ENCODE data around the gene SORCS1. TPM values are rescaled to one million over a fixed set of nuclear protein-coding genes. Genes with fewer than 3 reads are reported as not detected.

The SORCS1 gene
- total and polyA plus RNA-seq, 2 experiments from 2014 or later = not detected

DNA sequence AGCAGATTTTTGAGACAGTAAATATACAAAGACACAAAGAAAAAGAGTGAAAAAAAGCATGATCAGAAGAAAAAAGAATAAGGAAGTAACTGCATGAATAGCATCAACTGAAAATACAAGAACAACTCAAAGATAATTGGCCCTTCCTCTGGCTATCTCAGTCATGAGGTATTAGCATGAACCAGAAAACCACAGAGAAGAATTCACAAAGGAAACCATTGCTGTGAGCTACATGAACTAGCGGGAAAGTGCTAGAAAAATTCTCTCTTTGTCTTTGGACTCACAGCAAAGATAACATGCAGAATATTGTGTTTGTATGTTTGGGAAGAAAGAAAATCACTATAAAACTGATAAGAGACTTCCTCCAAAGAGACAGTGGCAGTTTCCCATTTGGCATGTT, 82.9 kb downstream of the SORCS1 start:
- H3K9ac ChIP-seq = no peak overlapping the region
- TF ChIP-seq EZH2phosphoT487 (IDR thresholded peaks at IDR 0.05; ENCODE audit: insufficient read depth, low read depth) (no peak), EZH2 (IDR thresholded peaks at IDR 0.05; ENCODE audit: insufficient read depth, poor library complexity, severe bottlenecking) (no peak)
- H3K4me3 ChIP-seq = no peak overlapping the region
- no peaks in the 10 kb centered on the region for H3K4me1 ChIP-seq (ENCODE audit: insufficient read depth)
- H3F3A ChIP-seq (ENCODE audit: insufficient read depth) = no peaks in the 10 kb centered on the region
- H3K27me3 ChIP-seq (replicated peaks; ENCODE audit: insufficient read depth) = no peaks in the 10 kb centered on the region
- H4K20me1 ChIP-seq (ENCODE audit: insufficient read depth) = no peaks in the 10 kb centered on the region
- H3K27ac ChIP-seq = no peak overlapping the region
- 36 to 37% methylated on average over 1 of the region's 1 CpG for WGBS, 2 experiments (ENCODE audit: low coverage in 1 of 2, low lambda C conversion rate in 2 of 2, missing lambda C conversion rate in 2 of 2)
- H3K9me2 ChIP-seq (ENCODE audit: insufficient read depth) = no peaks in the 10 kb centered on the region
- no peaks in the 10 kb centered on the region for H3K36me3 ChIP-seq (ENCODE audit: low read depth)
- DNase-seq = no peak
- in situ Hi-C loops (cut with MboI) = no loop called here
- no peak overlapping the region for H2AFZ ChIP-seq
- H3K79me2 ChIP-seq (ENCODE audit: insufficient read depth) = no peaks in the 10 kb centered on the region
- no peak overlapping the region for H3K4me2 ChIP-seq (ENCODE audit: unreplicated experiment)
- H3K9me3 ChIP-seq (ENCODE audit: low read depth) = no peaks in the 10 kb centered on the region

DNA sequence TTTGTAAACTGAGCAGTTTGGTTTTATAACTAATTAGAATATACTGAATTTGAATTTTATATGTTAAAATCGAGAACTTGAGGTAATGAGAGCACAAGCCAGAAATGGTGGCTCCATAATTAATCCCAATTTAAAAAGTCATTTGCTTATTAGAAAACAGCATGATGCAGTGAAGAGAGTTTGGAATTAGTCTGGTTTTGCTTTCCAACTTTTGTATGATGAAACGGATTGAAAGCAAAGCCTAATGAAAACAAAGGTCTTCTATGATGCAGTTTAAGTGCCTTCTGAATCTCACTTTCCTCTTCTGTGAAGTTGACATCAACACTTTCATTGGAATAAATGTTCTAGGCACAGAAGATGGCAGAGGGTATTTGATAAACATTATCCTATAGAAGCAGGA, 89.4 kb downstream of the SORCS1 start:
- no peaks in the 10 kb centered on the region for H3K9me3 ChIP-seq (ENCODE audit: low read depth)
- H3K4me3 ChIP-seq = no peak overlapping the region
- in situ Hi-C loops (cut with MboI) = no loop called here
- H3K4me2 ChIP-seq (ENCODE audit: unreplicated experiment) = no peak overlapping the region
- no peaks in the 10 kb centered on the region for H3K36me3 ChIP-seq (ENCODE audit: low read depth)
- no peaks in the 10 kb centered on the region for H4K20me1 ChIP-seq (ENCODE audit: insufficient read depth)
- H3K9ac ChIP-seq = no peak overlapping the region
- no peaks in the 10 kb centered on the region for H3K27me3 ChIP-seq (replicated peaks; ENCODE audit: insufficient read depth)
- no peaks in the 10 kb centered on the region for H3K4me1 ChIP-seq (ENCODE audit: insufficient read depth)
- 19 to 21% methylated on average over 2 of the region's 2 CpGs for WGBS, 2 experiments (ENCODE audit: low coverage in 1 of 2, low lambda C conversion rate in 2 of 2, missing lambda C conversion rate in 2 of 2)
- no peak overlapping the region for H3K27ac ChIP-seq
- TF ChIP-seq EZH2 (IDR thresholded peaks at IDR 0.05; ENCODE audit: insufficient read depth, poor library complexity, severe bottlenecking) (no peak), EZH2phosphoT487 (IDR thresholded peaks at IDR 0.05; ENCODE audit: insufficient read depth, low read depth) (no peak)
- H3F3A ChIP-seq (ENCODE audit: insufficient read depth) = no peaks in the 10 kb centered on the region
- no peaks in the 10 kb centered on the region for H3K79me2 ChIP-seq (ENCODE audit: insufficient read depth)
- H2AFZ ChIP-seq = no peak overlapping the region
- no peaks in the 10 kb centered on the region for H3K9me2 ChIP-seq (ENCODE audit: insufficient read depth)
- DNase-seq = no peak

DNA sequence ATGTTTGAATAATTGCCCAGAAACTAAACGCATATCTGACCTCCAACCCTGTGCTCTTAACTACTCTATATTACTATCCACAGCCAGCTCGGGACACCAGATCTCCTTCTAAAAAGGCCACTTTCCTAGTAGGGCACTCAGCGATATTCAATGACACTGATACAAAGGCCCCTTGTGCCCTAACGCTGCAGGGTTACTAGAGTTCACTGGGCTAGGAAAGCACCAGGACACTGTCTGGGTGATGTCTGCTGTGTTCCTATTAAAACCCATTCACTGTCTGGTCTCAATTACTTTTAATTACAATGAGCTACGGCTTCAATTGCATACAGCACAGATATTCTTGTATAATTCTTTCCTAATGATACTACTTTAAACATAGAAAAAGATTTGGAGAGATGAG, 91.7 kb downstream of the SORCS1 start:
- Histone ChIP-seq H3K4me2 (ENCODE audit: unreplicated experiment) (no peak overlapping the region), H3F3A (ENCODE audit: insufficient read depth) (no peaks in the 10 kb centered on the region), H3K27me3 (replicated peaks; ENCODE audit: insufficient read depth) (no peaks in the 10 kb centered on the region), H3K9ac (no peak overlapping the region), H3K79me2 (ENCODE audit: insufficient read depth) (no peaks in the 10 kb centered on the region), H3K9me3 (ENCODE audit: low read depth) (no peaks in the 10 kb centered on the region), H3K4me3 (no peak overlapping the region), H3K36me3 (ENCODE audit: low read depth) (no peaks in the 10 kb centered on the region), H3K4me1 (ENCODE audit: insufficient read depth) (no peaks in the 10 kb centered on the region), H3K27ac (no peak overlapping the region), H4K20me1 (ENCODE audit: insufficient read depth) (no peaks in the 10 kb centered on the region), H3K9me2 (ENCODE audit: insufficient read depth) (no peaks in the 10 kb centered on the region), H2AFZ (no peak overlapping the region)
- 31 to 32% methylated on average over 5 of the region's 5 CpGs for WGBS, 2 experiments (ENCODE audit: low coverage in 1 of 2, low lambda C conversion rate in 2 of 2, missing lambda C conversion rate in 2 of 2)
- no peak for DNase-seq
- TF ChIP-seq EZH2phosphoT487 (IDR thresholded peaks at IDR 0.05; ENCODE audit: insufficient read depth, low read depth) (no peak), EZH2 (IDR thresholded peaks at IDR 0.05; ENCODE audit: insufficient read depth, poor library complexity, severe bottlenecking) (no peak)
- in situ Hi-C loops (cut with MboI) = no loop called here

DNA sequence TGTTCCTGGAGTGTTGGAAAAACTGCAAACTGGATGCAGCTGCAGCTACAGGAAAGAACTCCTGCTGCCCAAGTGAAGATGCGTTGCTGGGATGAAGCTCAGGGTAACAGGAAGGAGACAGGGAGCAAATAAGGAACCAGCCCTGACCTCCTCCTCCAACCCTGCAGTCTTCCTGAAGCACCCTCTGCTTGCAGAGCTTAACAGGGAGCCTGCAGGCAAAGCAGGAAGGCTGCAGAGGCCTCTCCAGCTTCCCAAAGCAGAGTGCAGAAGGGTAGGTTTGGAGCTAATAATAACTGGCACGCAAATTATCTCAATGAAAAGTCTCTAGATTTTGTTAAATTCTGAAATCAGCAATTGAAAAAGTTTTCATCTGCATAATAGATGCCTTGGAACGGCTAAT, 92.5 kb downstream of the SORCS1 start:
- Histone ChIP-seq H3K9ac (no peak overlapping the region), H2AFZ (no peak overlapping the region), H3K4me3 (no peak overlapping the region), H3K4me2 (ENCODE audit: unreplicated experiment) (no peak overlapping the region), H3K27ac (no peak overlapping the region), H4K20me1 (ENCODE audit: insufficient read depth) (no peaks in the 10 kb centered on the region), H3F3A (ENCODE audit: insufficient read depth) (no peaks in the 10 kb centered on the region), H3K79me2 (ENCODE audit: insufficient read depth) (no peaks in the 10 kb centered on the region), H3K36me3 (ENCODE audit: low read depth) (no peaks in the 10 kb centered on the region), H3K27me3 (replicated peaks; ENCODE audit: insufficient read depth) (no peaks in the 10 kb centered on the region), H3K9me2 (ENCODE audit: insufficient read depth) (no peaks in the 10 kb centered on the region), H3K4me1 (ENCODE audit: insufficient read depth) (no peaks in the 10 kb centered on the region), H3K9me3 (ENCODE audit: low read depth) (no peaks in the 10 kb centered on the region)
- TF ChIP-seq EZH2phosphoT487 (IDR thresholded peaks at IDR 0.05; ENCODE audit: insufficient read depth, low read depth) = no peak
- TF ChIP-seq EZH2 (IDR thresholded peaks at IDR 0.05; ENCODE audit: insufficient read depth, poor library complexity, severe bottlenecking) = no peak
- no peak for DNase-seq
- 40 to 43% methylated on average over 3 of the region's 3 CpGs for WGBS, 2 experiments (ENCODE audit: low coverage in 1 of 2, low lambda C conversion rate in 2 of 2, missing lambda C conversion rate in 2 of 2)
- in situ Hi-C loops (cut with MboI) = no loop called here

DNA sequence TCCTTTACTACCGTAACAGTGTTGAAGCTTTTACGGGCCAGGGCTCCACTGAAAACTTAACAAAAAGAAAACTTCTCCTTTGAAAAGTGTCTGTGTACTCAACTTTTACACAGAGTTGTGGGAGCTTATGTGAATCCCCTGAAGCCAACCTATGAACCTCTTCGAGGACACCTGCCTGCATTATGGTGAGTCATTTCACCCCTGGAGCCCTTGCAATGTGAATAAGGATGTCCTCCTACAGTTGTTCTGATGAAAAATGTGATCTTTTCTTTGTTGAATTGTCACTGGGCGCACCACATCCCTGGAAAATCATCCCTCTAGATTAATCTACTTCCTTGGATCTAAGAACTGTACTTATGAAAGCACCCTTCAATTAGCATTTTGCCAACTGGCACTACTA, 93.2 kb downstream of the SORCS1 start:
- no peak overlapping the region for H3K27ac ChIP-seq
- H3F3A ChIP-seq (ENCODE audit: insufficient read depth) = no peaks in the 10 kb centered on the region
- 49 to 50% methylated on average over 4 of the region's 4 CpGs for WGBS, 2 experiments (ENCODE audit: low coverage in 1 of 2, low lambda C conversion rate in 2 of 2, missing lambda C conversion rate in 2 of 2)
- no peak overlapping the region for H2AFZ ChIP-seq
- no peak overlapping the region for H3K9ac ChIP-seq
- no peaks in the 10 kb centered on the region for H3K9me3 ChIP-seq (ENCODE audit: low read depth)
- H3K4me1 ChIP-seq (ENCODE audit: insufficient read depth) = no peaks in the 10 kb centered on the region
- no peaks in the 10 kb centered on the region for H3K27me3 ChIP-seq (replicated peaks; ENCODE audit: insufficient read depth)
- H3K4me3 ChIP-seq = no peak overlapping the region
- DNase-seq = no peak
- in situ Hi-C loops (cut with MboI) = no loop called here
- TF ChIP-seq EZH2phosphoT487 (IDR thresholded peaks at IDR 0.05; ENCODE audit: insufficient read depth, low read depth) (no peak), EZH2 (IDR thresholded peaks at IDR 0.05; ENCODE audit: insufficient read depth, poor library complexity, severe bottlenecking) (no peak)
- no peaks in the 10 kb centered on the region for H3K79me2 ChIP-seq (ENCODE audit: insufficient read depth)
- no peaks in the 10 kb centered on the region for H3K36me3 ChIP-seq (ENCODE audit: low read depth)
- H3K4me2 ChIP-seq (ENCODE audit: unreplicated experiment) = no peak overlapping the region
- no peaks in the 10 kb centered on the region for H3K9me2 ChIP-seq (ENCODE audit: insufficient read depth)
- H4K20me1 ChIP-seq (ENCODE audit: insufficient read depth) = no peaks in the 10 kb centered on the region

Measured in GM23248 (cell line).